ENCODE results near the gene SMYD4.
"Not testable (repeated sequence)": the region's sequence is repeated elsewhere in the genome, so short reads cannot be mapped to it uniquely, and the experiment has no call there.

Gene SMYD4

DNA sequence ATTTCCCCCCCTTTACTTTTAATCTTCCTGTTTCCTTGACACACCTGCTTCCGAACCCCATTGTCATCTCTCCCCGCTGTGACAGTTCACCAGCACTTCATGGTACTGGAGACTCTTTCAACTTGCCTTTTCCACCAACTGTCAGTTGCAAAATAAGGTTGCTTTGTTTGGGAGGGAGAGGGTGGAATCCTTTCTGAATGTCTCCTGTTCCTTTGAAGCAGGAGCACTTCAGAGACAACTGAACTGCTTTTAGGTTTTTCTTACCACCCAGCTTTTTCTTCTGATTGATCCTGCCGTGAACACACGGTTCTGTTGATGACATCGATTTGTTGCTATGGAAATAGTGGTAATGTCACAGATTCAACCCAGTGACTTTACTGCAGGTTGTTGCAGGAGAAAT lies 42.1 kb upstream of the SMYD4 start:
- H3K27ac ChIP-seq: no peak overlapping the region
- TF ChIP-seq, protein P1, sequence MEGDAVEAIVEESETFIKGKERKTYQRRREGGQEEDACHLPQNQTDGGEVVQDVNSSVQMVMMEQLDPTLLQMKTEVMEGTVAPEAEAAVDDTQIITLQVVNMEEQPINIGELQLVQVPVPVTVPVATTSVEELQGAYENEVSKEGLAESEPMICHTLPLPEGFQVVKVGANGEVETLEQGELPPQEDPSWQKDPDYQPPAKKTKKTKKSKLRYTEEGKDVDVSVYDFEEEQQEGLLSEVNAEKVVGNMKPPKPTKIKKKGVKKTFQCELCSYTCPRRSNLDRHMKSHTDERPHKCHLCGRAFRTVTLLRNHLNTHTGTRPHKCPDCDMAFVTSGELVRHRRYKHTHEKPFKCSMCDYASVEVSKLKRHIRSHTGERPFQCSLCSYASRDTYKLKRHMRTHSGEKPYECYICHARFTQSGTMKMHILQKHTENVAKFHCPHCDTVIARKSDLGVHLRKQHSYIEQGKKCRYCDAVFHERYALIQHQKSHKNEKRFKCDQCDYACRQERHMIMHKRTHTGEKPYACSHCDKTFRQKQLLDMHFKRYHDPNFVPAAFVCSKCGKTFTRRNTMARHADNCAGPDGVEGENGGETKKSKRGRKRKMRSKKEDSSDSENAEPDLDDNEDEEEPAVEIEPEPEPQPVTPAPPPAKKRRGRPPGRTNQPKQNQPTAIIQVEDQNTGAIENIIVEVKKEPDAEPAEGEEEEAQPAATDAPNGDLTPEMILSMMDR (conservative IDR thresholded peaks at IDR 0.05): no peak

DNA sequence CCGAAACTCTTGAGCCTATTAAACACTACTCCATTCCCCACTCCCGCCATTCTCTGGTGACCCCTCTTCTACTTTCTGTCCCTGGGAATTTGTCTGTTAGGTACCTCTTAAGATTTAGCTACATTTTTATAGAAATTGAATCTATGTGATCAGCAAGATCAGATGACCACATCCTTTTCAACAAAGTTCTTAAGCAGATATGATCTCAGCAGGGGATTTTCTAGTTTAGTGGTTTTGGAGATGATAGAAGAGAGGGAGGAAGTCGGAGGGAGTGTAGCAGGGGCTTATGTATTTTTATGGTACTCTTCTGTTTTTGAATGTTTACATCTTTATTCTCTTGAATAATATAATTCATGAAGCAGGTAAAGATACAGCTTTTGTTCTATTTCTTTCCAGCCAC lies 40.9 kb upstream of the SMYD4 start:
- TF ChIP-seq, protein P1 (conservative IDR thresholded peaks at IDR 0.05): no peak
- no peak overlapping the region for H3K27ac ChIP-seq

DNA sequence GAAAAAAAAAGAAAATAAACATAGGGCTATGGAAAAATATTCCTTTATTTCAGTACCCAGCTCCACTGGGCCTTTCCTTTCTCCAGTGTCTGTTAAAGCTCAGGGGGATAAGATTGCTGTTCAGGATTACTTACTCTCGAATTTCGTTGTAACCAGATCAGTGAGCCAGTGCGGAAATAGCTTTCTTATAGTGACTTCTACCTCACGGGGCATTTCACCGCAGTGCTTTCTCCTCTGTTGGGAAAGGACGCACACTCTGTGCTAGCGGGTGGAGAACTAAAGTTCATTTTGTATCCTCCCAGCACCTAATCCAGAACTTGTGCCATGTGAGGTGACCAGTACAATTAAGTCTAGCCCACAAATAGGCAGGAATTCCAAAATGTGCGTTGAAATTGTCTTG lies 38.4 kb upstream of the SMYD4 start:
- no peak overlapping the region for H3K27ac ChIP-seq
- TF ChIP-seq, protein P1 (conservative IDR thresholded peaks at IDR 0.05): no peak

DNA sequence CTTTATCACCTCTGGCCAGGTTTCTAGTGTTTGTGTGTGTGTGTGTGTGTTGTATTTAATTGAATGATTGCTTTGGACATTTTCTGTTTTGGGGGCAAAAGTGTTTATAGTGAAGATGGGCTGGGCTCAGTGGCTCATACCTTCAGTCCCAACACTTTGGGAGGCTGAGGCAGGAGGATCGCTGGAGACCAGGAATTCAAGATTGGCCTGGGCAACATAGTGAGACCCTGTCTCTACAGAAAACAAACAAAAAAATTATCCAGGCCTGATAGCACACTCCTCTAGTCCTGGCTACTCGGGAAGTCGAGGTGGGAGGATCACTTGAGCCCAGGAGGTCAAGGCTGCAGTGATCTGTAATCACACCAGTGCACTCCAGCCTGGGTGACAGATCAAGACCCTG lies 37.6 kb upstream of the SMYD4 start:
- TF ChIP-seq, protein P1 (conservative IDR thresholded peaks at IDR 0.05): no peak
- no peak overlapping the region for H3K27ac ChIP-seq

DNA sequence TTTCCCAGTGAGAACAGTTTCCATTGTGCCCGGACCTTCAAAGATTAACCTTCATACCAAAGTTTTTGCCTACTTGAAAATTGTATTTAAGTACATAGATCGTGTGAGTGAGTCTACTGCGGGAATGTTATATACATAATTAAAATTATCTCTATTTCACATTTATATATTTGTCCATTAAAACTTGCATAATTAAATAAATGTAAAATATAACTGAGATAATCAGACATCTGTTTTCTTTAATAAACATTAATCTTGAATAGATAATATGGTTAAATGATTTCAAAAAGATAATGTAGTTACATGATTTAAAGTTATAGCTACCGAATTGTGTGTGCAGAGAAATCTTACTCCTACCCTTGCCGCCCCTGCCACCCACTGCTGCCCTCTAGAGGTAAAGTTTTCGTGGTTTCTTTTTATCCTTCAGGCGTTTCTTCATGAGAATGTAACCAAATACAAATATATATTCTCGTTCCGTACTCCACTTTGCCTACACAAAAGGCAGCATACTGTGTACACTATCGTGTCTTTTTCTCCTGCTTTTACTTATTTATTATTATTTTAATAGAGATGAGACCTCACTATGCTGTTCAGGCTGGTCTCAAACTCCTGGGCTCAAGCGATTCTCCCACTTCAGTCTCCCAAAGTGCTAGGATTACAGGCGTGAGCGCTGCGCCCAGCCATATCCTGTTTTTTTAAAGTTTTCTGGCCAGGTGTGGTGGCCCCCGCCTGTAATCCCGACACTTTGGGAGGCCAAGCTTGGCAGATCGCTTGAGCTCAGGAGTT lies 35.7 kb upstream of the SMYD4 start:
- H3K27ac ChIP-seq: no peak overlapping the region
- TF ChIP-seq, protein P1 (conservative IDR thresholded peaks at IDR 0.05): peak; percentile 97

DNA sequence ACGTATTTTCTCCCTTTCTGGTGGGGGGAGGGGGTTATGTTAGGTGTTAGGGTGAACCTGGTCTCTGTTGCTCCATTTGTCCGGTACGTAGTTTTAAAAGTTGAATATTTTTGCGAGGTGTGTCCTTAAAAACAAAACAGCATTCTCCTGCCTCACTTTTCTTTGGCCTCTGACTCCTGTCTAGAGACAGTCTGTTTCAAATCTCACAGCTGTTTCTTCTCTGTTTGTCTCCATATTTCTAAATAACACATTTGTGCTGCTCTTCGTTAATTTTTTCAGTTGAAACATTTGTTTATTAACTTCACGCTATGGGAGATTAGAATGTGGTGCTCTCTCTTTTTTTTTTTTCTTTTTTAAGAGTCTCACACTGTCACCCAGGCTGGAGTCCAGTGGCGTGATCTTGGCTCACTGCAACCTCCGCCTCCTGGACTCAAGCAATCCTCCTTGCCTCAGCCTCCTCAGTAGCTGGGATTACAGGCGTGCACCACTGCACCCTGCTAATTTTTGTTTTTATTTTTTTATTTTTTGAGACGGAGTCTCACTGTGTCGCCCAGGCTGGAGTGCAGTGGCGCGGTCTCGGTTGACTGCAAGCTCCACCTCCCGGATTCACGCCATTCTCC lies 31.8 kb upstream of the SMYD4 start:
- TF ChIP-seq, protein P1 (conservative IDR thresholded peaks at IDR 0.05): no peak
- H3K27ac ChIP-seq: no peak overlapping the region

DNA sequence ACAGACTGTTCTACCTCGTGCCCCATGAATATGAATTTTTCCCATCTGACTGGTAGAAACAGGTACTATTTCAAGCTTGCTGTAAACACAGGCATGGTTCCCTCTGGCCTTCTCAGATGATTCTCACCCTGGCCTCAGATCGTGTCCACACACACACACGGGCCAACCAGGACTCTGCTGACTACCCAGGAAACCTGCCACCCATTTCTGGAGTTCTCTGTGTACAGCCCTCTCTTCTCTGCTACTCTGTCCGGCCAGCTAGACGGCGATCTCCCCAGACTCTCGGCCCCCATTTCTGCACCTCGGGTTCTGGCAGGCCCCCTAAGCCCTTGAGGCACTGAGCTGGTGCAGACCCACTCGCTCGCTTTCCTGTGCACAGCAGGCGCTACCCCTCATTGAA lies 31.3 kb upstream of the SMYD4 start:
- TF ChIP-seq, protein P1 (conservative IDR thresholded peaks at IDR 0.05): no peak

DNA sequence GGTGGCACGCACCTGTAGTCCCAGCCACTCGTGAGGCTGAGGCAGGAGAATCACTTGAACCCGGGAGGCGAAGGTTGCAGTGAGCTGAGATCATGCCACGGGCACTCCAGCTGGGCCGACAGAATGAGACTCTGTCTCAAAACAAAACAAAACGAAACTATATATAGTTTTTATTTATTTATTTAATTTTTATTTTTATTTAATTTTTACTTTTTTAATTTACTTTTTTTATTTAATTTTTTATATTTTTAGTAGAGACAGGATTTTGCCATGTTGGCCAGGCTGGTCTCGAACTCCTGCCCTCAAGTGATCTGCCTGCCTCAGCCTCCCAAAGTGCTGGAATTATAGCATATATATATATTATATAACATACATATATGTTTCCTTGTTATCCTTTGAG lies 26.8 kb upstream of the SMYD4 start:
- not testable (repeated sequence) for H3K27ac ChIP-seq

More for the DNA sequence above, 31.3 kb upstream of the SMYD4 start:
- H3K27ac ChIP-seq: no peak overlapping the region
